Frontal cortex (tissue), 4 donors: ENCODE data around the gene DMXL2. TPM values are rescaled to one million over a fixed set of nuclear protein-coding genes. Genes with fewer than 3 reads are reported as not detected.
"Not testable (repeated sequence)": the region's sequence is repeated elsewhere in the genome, so short reads cannot be mapped to it uniquely, and the experiment has no call there.

Experiments
- DNase-seq, 2 donors: peaks; one replicate each; pipeline ENCODE4 v3.0.0; 2012; ENCODE audit warnings: low spot score in 2 of 2
- FAIRE-seq: peaks from 2 replicates; lab custom pipeline; 2012; peaks lifted over from hg19 to GRCh38; lab: Jason Lieb, UNC
- total RNA-seq: library from RNA; depleted of rRNA; stranded (reverse); fragments of >200 nt; gene quantifications from one replicate; pipeline ENCODE4 v1.2.3, GENCODE V29; 2014
- donor health status: control.
- donor health status: control.
- donor health status: control.

DMXL2 gene
- total RNA-seq, 1 donor from 2014 or later = 147 TPM

DNA sequence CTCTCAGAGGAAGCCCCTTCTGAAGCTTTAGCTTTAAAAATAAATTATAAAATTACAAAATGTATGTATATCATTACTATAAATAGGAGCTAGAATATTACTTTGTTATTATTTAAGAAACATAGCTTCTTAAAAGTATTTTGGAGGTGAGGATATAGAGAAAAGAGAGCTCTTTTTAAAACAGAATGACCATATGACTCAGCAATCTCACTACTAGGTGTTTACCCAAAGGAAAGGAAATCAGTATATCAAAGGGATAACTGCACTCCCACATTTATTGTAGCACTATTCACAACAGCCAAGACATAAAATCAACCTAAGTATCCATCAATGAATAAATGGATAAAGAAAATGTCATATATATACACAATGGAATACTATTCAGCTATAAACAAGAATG, 119.6 kb downstream of the DMXL2 start:
- no peak for FAIRE-seq
- no peak for DNase-seq

DNA sequence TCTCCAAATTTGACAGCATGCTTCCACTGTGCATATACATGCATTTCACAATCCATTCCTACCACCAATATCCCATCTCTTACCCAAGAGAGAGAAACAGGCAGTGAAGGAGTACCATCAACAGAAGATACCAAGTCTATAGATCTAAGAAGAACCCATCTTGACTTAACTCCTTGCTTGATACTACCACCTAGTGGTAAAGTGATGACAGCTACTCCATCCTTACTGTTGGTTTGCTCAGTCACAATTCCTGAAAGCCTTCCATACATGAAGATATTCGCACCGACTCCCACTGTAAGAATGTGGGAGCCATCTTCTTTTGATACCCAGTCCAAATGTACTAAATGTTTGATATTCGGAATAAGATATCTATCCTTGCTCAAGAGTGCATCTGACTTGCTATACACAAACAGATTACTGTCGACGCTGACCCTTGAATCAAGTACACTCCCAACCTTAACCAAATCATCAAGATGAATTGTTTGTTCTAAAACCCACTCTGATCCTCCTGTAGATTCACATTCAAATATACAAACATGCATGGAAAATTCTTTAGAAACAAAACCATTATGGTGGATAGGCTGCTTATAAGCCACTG, 123.1 kb downstream of the DMXL2 start:
- DNase-seq = peak in 1 of 2 donors; percentile 10
- FAIRE-seq = no peak

DNA sequence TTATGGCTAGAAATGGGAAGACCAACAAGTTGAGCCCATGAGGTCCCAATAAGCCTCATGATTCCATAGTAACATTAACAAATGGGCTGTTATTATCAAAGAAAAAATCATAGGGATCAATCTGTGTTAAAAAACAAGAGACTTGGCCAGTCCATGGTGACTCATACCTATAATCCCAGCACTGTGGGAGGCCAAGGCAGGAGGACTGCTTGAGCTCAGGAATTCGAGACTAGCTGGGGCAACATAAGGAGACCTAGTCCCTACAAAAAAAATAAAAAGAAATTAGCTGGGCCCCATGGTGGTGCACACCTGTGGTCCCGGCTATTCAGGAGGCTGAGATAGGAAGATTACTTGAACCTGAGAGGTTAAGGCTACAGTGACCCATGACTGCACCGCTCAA, 124.8 kb downstream of the DMXL2 start:
- FAIRE-seq (no peak), DNase-seq (no peak)

DNA sequence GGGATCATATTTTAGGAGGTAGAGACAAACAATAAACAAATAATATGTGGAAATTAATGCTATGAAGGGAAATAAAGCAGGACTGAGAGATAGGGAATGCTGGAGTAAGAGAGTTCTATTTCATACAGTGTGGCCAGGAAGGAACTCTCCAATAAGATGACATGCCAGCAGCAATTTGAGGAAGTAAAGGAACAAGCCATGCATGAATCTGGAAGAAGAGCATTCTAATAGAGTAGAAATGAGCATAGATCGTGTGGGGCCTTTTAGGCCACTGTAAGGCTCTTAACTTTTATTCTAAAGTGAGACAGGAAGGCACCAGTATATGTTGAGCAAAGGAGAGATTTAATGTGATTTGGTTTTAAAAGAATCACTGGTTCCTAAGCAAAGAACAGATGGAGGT, 126.3 kb downstream of the DMXL2 start:
- DNase-seq (no peak), FAIRE-seq (no peak)

DNA sequence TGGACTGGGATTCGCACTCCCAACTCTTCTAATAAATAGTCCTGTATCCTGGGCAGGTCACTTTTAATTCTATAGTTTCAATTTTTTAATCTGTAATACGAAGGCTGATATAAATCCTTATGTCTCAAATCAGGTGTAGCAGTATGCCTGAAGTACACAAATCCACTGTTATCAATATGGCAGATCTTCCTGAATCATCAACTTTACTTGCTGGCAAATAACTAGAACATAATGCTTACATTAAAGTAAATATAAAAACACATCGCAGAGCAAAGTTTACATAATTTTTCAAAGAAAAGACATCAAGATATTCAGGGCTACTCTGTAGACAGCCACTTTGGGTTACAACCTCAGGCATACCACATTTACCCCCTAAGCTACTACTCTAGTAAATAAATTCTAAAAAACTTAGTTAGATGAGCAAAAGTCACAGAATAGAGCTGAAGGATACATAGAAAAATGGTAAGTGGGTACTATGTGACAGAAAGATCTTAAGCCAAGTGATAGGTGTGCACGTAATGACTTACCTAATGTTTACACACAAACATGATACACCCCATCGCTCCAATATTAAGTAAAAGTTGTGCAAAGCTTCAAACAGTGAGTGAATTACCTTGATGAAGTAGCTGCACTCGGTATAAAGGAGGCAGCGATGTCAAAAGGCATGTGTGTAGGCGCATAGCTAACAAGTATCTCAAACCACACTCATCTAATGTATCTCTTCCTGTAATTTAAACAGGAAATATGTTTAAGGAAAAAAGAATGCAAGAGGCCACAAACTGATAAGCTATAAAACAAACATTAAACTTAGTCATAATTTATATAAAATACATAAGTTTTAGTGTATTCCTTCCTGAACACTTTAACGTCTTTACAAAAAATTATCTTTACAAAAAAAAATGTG, 127.9 kb downstream of the DMXL2 start:
- no peak for DNase-seq
- FAIRE-seq = no peak

DNA sequence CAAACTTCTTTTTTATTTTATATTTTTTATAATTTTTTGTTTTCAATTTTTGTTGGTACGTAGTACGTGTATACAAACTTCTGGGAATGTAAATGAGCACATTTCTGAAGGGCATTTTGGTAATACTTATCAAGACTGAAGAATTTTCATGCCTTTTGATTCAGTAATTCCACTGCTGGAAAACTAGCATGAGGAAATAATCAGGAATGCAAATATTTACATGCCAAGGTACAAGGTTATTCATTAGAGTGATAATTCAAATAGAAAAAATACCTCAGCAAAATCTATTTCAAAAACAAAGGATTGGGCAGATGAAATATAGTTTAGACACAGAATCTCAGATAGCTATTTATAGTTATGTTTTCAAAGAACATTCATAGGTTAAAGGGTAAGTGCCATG, 128.7 kb downstream of the DMXL2 start:
- DNase-seq (no peak), FAIRE-seq (no peak)

DNA sequence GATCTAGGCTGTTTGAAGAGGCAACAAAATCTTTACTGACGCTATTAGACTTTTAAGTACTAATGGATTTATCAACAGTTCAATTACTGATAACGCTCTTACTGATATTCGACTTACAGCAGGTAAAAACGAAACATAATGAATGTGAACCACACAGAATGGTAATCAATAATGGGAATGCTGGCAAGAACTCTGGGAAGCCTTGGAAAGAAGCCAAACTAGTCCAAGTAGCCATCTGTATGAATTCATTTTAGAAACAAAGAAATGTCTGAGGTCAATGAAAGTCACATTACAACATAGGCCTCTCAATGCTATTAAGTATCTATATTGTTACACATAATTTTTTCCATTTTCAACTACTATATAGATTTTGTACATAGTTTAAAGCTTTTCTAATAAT, 130.0 kb downstream of the DMXL2 start:
- FAIRE-seq (no peak), DNase-seq (no peak)

DNA sequence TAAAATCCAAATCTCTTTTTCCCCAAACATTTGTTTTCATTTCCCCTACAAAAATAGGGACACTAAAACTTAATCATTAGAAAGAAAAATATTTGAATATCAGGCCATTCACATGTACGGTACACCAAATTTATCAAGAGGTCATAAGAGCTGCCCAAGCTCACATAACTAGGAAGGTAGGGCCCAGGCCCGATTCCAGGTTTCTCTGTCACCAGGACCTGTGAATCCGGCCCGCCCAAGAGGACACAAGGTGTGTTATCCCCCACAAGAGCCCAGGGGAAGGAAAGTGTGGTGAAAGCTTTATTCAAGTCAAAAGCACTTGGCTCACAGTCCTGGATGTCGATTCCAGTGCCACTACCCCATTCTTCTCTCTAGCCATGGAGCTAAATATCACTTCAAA, 130.6 kb downstream of the DMXL2 start:
- DNase-seq (no peak), FAIRE-seq (no peak)

DNA sequence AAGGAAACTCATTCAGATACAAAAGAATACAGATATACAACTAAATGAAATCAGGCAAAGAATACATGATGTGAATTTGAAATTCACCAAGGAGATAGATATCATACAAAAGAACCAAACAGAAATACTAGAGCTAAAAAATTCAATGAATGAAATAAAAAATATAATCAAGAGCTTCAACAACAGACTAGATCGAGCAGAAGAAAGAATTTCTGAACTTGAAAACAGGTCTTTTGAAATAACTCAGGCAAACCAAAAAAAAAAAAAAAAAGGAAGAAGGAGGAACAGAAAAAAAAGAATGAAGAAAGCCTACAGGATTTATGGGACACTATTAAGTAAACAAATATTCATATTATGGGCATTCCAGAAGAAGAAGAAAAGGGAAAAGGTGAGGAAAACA, 137.8 kb downstream of the DMXL2 start:
- no peak for DNase-seq
- peak; percentile 56 for FAIRE-seq

DNA sequence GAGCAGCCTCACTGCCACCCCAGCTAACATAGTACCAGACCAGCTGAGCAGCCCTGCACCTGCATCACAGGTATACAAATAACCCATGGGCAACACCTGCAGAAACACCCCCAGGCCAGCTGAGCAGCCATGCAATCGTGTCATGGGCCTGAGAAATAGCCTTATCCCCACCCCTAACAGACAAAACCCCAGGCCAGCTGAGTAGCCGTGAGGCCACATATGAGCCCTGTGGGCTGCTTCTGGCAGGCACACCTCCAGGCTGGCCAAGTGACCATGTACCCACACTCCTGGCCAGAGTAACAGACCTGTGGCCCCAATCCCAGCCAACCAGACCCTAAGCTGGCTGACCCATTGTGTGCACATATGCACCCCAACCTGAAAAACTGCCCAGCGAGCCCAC, 138.6 kb downstream of the DMXL2 start:
- no peak for DNase-seq
- no peak for FAIRE-seq

DNA sequence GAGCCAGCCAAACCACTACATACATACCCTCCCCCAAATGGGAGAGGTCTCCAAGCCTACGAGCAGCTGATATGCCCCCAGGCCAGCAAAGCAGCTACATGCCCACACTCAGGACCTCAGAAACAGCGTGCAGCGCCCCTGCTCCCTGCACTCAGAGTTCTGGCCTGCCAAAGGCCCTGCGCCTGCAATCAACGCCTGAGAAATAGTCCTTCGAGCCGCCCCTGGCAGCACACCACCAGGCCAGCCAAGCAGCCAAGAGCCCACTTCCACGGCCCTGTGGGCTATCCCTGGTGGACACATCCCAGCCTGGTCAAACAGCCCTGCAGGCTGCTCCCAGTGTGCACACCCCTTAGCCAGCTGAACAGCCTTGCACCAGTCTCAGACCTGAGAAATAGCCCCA, 139.1 kb downstream of the DMXL2 start:
- FAIRE-seq = no peak
- no peak for DNase-seq

DNA sequence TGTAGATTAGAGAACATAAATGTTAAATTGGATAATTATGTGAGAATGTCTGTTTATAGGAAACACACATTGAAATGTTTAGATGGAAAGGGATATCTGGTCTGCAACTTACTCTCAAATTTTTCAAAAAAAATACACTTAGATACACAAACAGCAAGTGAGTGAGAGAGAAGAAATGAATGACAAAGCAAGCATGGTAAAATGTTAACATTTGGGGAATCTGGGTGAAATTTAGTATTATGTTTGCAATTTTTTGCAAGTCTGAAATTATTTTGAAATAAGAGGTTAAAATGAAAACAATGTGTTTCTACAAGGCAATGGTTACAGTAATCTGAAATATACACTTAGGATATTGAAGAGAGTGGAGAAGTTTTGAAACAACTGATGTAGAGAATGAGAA, 146.8 kb downstream of the DMXL2 start:
- DNase-seq (no peak), FAIRE-seq (no peak)

DNA sequence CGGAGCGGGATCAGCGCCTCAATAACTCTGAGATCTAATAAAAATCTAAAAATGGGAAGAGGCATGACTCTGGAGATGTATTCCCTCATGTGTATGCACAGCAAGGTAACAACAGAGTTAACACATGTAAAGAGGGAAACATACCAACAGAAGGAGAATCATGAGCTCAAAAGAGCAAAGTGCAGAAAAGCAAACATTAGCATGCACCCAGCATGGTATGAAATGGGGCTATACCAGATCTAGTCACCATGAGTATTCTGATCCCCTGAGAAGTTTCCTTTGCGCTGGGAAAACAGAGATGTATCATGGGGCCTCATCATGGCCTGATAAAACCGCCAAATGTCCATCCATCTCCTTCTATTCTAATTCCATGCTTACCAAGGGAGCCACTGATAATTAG, 152.1 kb downstream of the DMXL2 start:
- no peak for DNase-seq
- FAIRE-seq = no peak

DNA sequence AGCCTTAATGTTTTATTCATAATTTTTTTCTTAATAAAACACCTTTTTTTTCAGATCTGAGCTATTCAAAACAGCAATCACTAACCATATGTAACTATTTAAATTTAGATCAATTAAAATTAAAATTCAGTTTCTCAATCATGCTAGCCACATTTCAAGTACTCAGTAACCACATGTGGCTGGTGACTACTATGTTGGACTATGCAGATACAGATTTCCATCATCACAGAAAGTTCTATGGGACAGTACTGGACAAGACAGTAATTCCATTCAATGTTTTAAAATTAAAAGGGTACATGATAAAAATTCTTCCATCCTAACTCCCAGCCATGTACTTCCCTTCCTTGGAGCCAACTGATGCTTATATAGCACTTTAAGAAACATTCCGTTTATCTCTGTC, 161.8 kb downstream of the DMXL2 start:
- DNase-seq (no peak), FAIRE-seq (no peak)

DNA sequence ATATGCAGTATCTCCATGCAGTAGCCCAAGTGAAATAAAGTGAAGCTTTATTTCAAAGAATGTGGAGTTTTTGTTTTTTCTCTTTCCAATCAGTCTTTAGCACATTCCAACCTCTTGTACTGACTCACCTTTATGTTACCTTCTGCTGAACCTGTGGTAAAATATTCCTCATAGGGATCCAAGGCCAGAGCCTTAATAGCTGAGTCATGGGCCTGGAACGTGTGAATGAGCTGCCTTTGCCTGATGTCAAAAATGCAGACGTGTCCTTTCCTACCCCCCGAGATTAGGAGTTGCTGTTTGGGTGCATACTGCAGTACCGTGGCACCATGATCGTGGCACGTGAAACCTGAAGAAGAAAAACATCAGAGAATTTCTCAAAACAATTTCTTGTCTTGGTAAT, 172.6 kb downstream of the DMXL2 start:
- DNase-seq = no peak
- FAIRE-seq = no peak

DNA sequence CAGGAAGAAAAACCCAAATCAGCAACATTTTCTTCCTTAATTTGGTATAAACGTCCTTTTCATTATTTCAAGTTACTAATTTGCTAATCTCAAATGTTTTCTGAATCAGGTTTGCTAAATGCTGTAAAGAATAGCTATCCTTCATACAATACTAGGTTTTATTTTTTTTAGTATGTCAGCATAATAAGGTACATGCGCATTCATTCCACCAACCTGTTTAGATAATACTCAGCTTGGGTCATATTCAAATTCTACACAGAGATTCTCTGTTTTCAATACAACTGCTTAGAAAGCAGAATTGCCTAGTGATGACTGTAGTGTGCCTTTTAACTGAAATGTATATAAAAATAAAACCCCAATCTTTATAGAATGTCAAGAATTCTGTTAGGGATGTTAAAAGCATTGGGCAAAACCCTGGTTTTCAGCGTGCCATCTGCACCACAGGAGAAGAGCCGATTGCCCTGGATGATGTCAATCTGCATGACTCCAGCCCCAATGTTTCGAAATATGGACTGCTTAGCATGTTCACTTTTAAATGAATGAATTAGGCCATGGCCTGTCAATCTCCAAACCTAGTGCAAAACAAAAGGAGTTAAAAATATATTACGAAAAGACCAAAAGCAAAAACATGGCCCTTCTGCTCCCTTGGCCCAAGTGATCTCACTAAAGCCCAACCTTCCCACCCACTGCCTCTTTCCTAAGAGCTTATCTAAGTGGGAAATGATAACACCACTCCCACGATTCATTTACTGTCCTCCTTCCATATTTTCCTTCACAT, 173.8 kb downstream of the DMXL2 start:
- FAIRE-seq = no peak
- no peak for DNase-seq

DNA sequence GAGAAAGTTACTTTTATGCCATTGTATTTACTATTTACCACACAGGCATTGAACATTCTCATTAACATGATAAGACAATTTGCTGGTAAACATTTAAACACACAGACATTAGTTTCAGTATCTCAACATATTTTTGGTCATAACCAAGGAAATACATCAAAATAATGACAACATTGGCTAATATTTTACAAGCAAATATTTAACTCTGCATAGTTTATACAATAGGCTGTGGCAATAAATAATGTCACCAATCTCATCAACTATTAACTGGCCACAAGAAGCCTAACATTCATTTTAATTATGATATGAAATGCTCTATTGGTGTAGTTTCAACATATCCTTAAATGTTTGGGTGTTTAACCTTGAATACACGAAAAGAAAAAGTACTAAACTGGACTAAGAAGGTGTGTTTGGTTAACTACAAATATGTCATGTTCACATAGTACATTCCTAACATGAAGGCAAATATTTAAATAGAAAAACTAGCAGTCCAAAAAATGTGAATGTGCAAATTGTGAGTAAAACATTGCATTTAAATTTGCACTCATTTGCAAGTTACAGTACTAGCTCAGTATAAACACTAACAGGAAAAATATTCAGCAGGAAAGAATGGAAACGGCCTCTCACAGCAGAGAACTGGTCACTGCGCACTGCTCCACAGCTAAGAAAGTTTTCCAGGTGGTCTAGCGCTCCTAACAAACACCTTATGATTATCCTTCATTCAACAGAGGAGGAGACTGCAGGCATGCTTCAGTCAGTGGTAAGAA, 174.5 kb downstream of the DMXL2 start:
- FAIRE-seq (no peak), DNase-seq (no peak)

DNA sequence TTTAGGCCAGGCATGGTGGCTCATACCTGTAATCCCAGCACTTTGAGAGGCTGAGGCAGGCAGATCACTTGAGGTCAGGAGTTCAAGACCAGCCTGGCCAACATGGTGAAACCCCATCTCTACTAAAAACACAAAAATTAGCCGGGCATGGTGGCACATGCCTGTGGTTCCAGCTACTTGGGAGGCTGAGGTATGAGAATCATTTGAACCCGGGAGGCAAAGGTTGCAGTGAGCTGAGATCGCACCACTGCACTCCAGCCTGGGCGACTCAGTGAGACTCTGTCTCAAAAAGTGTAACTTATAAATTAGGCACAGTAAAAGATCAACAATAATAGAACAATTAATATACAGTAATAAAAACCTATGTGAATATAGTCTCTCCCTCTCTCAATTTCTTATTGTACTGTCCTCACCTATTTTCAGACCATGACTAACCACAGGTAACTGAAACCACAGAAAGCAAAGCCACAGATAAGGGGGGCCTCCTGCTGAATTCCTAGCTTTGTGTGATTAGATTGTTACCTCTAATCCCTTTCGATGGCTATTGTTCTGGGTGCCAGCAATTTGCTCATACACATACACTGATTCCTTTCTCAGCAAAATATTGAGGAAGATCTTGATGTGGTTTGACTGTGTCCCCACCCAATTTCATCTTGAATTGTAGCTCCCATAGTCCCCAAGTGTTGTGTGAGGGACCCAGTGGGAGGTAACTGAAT, 176.4 kb downstream of the DMXL2 start:
- not testable (repeated sequence) for FAIRE-seq, DNase-seq

DNA sequence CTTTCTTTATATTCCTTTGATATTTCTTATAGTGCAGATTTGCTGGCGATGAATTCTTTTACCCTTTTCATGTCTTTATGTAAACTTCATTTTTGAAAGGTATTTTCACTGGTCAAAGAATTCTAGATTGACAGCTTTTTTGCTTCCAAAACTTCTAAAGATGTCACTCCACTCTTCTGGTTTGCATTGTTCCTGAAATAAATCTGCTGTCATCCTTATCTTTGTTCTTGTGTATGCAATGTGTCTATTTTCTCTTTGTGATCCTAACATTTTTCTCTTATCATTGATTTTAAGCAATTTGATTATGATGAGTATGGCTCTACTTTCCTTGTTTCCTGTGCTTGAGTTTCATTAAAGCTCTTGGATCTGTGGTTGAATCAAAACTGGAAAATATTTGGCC, 177.8 kb downstream of the DMXL2 start:
- DNase-seq (no peak), FAIRE-seq (no peak)

DNA sequence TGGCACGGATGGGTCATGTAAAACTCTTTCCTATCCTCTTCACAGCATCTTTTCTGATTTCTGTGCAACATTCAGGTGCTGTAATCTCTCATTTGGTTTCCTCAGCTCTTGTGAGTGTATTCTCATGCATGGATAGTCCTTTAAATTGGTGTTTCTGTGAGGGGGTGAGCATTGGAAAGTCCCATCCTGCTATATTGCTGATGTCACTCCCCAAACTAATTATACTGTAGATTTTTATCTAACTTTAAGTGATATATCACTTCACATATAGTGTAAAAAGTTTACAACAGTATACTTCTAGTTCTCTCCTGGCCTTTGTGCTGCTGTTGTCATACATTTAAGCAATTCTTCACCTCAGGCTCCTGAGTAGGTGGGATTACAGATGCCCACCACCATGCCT, 178.5 kb downstream of the DMXL2 start:
- FAIRE-seq = no peak
- no peak for DNase-seq
